GM21737 (cell line): ENCODE results near the gene BMPR1A.

ENCODE experiments used
- ATAC-seq: cut with Tn5 transposase; IDR thresholded peaks from one replicate; pipeline ENCODE4 v1.9.1; 2021; ENCODE audit warnings: mild to moderate bottlenecking, moderate library complexity; ENCODE audit not compliant: unreplicated experiment

BMPR1A gene

DNA sequence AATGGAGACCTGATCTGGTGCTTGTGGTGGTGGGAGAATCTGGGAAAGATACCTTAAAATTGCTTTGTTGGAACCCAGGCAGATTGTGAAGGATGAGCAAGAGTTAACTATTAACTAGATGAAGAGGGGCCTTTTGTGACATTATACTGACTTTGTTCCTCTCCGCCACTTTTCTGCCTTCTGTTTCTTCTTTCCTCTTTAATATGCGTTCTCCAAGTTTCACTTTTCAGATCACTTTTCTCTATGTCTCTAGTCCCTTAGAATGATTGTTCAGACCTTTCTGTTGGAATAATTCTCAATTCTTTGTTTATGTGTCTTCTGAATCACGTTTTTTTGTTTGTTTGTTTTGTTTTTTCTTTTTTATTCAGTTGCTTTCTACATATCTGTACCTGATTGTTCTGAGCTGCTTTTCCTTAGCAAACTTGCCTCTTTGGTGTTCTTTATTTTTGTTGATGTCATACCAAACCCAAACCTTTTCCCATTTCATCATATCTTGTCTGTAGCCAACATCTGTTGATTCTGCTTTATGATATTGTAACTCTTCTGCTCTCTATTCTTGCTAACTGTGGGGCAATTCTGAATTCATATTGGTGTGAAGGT lies 2.8 kb downstream of the BMPR1A start:
- no peak for ATAC-seq

DNA sequence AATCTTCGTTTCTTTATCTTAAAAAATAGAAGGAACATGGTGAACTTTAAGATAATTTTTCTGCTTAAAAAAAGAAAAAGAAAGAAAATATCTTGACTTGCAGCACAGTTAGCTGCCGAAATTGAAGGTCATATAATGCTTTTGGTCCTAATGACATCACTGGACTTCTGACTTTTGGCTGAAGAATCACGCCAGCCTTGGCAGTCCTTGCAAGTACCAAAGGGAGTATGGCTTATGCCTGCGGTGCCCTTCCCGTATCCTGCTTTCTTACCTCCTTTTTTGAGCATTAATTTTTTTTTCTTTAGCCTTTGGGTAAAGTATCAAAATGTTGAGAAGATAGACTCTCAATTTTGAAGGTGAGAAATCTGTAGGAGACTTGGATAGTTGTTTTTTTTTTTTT lies 7.0 kb downstream of the BMPR1A start:
- no peak for ATAC-seq

DNA sequence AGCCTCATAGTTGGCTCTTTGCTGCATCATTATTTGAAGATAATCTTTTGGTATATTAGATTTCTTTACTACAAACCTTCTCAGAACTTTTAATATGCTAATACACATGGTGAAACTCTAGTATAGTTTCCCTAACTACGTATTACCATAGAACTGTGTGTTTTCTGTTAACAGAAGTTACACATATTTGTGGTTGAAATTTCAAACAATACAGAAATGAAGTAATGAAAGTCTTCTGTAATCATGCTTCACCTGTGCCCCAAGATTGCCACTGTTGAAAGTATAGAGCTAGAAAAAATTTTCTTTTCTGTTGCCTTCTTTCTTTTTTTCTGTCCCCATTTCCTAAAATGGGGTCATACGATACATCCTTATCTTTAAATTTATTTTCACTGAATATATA lies 9.1 kb downstream of the BMPR1A start:
- ATAC-seq, result no peak

DNA sequence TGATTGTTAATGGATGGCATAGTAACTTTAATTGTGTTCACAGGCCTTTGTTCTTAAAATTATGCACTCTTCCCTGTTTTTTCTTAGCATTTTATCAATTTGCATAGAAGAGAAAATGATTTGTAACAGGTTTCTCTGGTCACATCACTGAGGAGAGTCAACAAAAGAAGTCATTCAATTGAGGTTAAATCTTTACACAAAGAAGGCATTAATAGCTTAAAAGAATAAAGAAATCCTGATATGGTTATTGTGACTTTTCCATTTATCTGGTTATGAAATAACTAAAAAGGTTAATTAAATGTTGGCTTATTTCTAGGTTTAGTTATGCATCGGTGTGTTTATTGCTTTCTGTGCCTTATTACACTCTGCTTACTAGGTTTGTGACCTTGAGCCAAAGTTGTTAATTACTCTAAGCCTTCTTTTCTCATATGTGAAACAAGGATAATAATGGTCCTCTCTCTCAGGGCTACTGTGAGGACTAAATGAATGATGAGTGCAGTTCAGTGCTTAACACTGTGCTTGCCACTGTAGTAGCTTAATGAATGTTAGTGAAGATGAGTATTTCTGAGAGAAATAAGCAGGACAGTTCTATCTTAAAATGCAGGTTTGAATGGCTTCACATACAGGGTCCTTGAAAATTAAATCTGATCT lies 12.1 kb downstream of the BMPR1A start:
- no peak for ATAC-seq

DNA sequence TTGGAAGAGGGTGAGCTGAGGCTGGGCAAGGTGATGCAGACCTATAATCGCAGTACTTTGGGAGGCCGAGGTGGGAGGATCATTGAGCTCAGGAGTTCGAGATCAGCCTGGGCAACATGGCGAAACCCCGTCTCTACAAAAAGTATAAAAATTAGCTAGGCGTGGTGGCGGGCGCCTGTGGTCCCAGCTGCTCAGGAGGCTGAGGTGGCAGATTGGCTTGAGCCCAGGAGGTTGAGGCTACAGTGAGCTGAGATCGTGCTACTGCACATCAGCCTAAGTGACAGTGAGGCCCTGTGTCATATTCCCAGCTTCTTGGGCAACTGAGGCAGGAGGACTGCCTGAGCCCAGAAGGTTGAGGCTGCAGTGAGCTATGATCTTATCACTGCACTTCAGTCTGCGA lies 13.6 kb downstream of the BMPR1A start:
- ATAC-seq, result no peak

DNA sequence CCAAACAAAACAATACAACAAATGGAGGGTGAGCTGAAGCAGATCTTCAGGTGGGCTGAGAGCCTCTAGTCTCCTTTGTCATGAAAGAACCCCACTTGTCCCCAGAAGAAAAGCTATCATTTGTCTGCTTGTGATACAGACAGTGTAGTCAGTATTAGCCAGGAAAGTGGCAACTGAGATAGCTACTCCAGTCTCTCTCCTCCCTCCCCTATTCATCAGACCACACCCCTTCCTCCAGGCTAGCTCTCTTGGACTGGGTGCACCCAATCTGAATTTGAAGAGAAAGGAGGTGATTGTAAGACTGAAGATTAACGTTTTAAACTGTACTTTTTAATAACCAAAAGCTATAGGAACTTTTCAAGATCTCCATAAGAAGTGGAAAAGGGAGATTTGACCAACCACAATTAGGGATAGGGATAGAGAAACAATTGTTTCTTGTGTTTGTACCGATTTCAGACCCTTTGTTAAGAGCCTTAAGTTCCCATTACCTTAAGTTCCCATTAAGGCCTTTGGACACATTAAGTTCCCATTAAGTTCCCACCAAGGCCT lies 14.1 kb downstream of the BMPR1A start:
- no peak for ATAC-seq

DNA sequence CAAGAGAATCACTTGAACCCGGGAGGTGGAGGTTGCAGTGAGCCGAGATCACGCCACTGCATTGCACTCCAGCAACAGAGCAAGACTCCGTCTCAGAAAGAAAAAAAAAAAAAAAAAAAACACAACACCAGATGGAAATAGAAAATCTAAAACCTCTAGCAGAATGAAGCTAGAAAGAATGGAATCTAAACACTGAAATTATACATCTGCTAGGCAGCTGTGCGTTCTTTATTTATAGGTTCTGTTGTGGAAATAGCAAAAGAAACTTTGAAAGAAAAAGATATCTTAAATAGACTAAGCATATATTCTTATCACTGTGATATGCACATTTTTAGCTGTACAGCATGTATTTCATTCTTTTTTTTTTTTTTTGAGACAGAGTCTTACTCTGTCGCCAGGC lies 17.1 kb downstream of the BMPR1A start:
- no peak for ATAC-seq

DNA sequence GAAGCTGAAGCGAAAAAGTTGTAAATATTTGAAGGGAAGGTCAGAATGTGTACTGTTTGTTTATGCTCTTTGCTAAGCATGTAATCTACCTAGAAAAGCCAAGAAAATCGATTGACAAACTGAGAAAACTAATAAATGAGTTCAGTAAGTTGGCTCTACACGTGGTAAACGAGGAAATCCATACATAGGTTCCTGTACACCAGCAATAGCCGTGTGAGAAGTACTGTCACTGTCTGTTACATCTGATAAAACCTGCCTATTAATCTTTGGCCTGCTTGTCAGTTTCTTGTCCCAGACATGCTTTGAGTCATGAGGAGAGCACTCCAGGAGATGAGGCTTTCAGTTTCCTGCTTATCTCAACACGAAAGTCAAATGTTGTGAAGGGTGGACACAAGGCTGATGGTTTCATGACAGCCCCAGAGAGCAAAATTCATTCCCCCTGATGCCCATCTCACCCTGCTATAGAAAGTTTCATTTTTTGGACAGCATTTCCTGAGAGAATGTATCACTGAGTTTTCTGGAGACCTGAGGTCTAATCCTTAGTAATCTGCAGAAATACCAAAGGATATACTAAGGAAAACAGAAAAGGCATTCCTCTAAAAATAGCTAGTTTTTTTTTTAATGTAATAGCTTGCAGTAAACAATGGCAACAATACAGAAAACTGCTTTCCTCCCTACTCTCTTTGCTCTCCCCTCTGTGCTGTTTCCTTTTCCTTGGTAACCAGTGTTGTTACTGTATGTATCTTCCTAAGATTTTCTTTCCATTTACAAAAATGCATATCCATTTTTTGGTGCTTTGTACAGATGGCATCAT lies 18.8 kb downstream of the BMPR1A start:
- ATAC-seq, result peak; percentile 75

DNA sequence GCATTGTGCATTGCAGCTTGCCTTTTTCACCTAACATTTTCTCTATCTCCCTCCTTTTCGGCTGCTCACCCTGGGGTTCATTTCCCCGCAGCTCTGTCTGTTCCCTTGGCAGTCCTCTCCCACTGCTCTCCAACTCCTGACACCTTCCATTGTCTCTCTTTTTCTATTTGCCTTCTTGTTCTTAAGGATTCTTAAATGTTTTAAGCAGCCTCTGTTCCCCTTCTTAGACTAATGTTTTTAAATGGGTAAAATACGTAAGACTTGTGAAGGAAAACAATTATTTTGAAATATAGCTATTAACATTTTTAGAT lies 19.4 kb downstream of the BMPR1A start:
- no peak for ATAC-seq

DNA sequence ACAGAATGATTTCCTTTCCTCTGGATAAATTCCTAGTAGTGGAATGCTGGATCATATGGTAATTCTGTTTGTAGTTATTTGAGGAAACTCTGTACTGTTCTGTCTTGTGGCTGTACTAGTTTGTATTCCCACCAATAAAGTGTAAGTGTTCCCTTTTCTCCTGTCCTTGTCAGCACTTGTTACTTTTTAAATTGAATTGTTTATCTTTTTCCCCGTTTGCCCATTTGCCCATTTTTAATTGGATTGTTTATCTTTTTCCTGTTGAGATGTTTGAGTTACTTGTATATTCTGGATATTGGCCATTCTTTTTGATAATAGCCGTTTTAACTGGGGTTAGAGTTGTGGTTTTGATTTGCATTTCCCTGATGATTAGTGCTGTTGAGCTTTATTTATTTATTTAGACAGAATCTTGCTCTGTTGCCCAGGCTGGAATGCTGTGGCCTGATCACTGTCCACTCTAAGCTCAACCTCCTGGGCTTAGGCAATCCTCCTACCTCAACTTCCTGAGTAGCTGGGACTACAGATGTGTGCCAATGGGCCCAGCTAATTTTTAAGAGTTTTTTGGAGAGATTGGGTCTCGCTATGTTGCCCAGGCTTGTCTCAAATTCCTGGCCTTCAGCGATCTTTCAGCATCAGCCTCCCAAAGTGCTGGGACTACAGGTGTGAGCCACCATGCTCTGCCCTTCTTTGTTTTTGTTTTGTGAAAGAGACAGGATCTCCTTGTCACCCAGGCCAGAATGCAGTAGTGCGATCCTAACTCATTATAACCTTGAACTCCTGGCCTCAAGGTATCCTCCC lies 23.0 kb downstream of the BMPR1A start:
- no peak for ATAC-seq

DNA sequence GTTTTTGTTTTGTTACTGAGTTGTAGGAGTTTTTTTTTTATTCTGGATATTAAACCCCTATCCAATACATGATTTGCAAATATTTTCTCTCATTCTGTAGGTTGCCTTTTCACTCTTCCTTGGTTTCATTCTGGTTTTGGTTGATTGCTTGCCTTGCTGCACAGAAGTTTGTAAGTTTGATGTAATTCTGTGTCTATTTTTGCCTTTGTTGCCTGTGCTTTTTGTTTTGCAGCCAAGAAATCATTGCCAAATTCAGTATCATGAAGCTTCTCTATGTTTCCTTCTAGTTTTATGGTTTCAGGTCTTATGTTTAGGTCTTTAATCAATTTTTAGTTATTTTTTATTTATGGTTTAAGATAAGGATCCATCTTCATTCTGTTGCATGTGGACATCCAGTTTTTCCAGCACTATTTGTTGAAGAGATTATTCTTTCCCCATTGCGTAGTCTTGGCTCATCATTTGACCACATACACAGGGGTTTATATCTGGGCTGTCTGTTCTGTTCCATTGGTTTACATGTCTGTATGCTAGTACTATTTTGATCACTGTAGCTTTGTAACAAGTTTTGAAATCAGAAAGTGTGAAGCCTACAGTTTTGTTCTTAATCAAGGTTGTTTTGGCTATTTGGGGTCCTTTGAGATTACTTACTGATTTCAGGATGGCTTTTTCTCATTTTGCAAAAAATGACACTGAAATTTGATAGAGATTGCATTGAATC lies 26.4 kb downstream of the BMPR1A start:
- ATAC-seq, result no peak

DNA sequence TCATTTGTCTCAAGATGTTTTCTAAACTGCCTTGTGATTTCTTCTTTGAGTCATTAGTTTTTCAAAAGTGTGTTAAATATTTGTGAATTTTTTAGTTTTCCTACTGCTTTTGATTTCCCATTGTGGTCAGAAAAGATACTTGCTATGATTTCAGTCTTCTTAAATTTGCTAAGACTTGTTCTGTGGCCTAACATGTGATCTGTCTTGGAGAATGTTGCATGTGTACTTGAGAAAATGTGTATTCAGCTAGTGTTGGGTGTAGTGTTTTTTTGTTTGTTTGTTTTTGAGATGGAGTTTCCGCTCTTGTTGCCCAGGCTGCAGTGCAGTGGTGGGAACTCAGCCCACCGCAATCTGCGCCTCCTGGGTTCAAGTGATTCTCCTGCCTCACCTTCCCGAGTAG lies 28.6 kb downstream of the BMPR1A start:
- no peak for ATAC-seq

DNA sequence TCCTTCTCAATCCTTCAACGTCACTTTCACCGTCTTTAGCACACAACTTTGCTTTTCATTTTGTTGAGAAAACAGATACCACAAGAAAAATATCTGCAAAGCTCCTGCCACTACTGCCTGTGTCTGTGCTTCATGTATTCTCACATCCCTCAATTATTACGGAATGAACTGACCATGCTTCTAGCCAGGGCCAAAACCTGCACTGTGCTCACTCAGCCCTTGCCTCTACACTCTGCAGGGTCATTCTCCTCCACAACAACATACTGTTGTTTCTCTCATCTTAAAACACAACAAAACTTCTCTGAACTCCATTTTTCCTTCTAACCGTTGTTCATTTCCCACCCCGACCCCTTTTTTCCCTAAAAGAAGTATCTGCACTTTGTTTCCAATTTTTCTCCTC lies 29.5 kb downstream of the BMPR1A start:
- no peak for ATAC-seq

DNA sequence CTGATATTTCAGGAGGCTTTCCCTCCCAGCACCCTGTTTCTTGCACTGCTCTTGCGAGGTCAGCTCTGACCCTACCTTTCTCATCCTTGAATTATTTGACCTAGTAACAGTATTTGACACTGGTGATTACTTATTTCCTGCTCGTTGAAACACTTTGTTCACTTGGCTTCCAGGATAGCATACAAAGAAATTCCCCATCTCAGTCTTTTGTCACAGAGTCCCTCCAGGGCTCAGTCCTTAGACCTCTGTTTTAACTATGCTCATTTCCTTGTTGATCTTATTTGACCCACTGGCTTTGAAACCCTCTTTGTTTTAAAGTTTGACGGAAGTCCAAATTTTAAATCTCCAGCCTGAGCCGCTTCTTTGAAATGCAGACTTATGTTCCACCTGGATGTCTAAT lies 29.9 kb downstream of the BMPR1A start:
- ATAC-seq, result no peak

DNA sequence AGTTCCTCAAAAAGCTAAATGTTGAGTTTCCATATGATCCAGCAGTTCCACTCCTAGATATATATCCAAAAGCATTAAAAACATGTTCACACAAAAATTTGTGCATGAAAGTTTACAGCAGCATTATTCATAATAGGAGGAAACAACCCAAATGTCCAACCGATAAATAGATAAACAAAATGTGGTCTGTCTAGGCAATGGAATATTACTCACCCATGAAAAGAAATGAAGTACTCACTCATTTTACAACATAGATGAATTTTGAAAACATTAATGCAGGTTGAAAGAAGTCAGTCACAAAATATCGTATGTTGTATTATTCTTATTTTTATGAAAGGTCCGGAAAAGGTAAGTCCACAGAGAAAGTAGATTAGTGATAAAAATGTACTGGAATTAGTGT lies 34.0 kb downstream of the BMPR1A start:
- ATAC-seq, result no peak

DNA sequence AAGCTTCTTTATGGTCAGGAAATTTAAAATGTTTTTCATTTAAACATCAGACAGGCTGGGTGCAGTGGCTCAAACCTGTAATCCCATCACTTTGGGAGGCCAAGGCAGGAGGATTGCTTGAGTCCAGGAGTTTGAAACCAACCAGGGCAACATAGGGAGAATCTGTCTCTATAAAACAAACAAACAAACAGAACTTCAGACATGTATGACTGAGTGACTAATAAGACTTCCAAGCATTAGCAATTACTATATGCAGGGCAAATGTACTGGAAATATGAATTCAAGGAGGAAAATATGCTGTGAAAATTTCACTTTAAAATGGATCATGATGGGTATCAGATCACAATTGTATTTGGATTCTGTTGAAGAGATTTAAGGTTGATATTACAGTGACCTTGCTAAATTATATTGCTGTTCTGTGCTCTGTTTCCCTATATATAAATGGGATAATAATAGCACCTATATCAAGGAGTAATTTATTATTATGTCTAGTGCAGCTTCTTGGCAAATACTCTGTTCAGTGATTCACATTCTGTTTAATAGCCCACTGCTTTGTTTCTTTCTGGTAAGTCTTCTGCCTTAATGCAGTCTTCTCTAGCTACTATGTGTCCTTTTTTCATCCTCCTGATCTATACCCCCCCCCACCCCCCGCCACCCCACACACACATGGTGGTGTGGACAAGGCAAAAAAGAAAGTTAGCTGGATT lies 36.2 kb downstream of the BMPR1A start:
- no peak for ATAC-seq

DNA sequence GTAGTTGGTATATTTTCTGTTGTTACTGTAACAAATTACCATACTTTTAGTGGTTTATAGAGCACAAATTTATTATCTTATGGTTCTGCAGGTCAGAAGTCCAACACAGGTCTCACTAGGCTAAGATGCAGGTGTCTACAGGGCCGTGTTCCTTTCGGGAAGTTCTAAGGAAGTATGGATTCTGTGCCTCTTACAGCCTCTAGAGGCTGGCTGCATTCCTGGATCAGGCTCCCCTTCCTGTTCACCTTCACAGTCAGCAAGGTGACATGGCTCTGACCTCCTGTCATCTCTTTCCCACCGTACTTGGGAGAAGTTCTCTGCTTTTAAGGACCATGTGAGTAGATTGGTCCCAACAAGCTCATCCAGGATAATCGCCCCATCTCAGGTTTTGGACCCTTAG lies 37.3 kb downstream of the BMPR1A start:
- no peak for ATAC-seq

DNA sequence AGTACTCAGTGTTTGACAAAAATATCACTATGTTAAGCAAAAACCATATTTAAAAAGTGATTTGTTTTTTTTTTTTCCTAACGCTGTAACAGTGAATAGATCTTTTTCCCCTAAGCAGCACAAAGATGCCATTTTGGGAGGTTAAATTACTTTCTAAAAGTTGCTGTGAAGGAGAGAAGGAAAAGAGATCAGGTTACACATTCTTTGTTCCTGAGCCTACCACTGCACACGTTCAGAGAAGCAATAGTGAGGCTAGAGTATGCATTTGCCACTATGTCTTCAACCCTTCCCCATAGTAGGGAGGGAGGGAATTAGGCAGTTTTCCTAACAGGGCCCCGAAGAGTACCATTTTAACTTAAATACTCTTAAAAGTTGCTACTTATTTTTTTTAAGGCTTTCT lies 38.9 kb downstream of the BMPR1A start:
- no peak for ATAC-seq

DNA sequence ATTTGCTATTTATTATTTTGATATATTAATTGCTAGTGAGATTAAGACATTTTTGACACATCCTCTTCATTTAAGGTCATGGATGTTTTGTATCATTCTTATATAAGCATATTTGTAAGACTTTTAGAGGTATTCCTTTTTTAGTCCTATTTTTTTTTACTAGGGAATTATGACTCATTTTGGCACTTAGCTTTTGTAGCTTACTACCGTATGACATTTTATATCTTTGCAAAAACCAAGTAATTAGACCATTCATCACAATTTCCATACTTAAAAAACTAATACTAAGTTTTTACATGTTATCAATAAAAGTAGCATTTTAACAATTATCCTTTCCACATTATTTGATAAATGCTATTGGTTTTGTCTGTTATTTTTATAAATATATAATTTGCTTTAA lies 41.6 kb downstream of the BMPR1A start:
- ATAC-seq, result no peak

DNA sequence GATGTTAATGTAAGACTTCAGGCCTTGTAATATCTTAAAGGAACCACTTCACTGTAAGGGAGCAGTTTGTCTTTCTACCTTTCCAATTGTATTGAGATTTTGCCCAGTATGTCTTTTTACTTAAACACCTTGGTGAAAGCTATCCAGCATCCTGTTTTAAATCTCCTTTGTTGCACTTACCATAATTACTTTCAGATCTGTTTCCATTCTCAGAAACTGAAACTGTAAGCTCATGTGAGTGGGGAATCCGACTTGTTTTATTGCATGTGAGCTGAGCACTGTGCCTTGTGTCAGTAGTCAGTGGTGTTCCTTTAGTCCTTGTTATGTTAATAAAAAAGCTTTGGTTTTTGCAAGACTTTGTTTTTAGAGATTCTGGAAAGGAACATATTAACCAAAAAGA lies 42.2 kb downstream of the BMPR1A start:
- peak; percentile 61 for ATAC-seq
